GM18498 (cell line): ENCODE results near the gene PLEKHG2.

Experiments used
- ATAC-seq: cut with Tn5 transposase; IDR thresholded peaks from one replicate; pipeline ENCODE4 v1.9.1; 2021; ENCODE audit warnings: mild to moderate bottlenecking, moderate library complexity; ENCODE audit not compliant: unreplicated experiment

Gene PLEKHG2

GRCh38 chr19:39382991-39383828 is 29.3 kb upstream of the PLEKHG2 start:
- no peak for ATAC-seq

- no peak for ATAC-seq
Measured at GRCh38 chr19:39384839-39385568, 27.5 kb upstream of the PLEKHG2 start.

GRCh38 chr19:39385629-39386411 is 26.6 kb upstream of the PLEKHG2 start:
- no peak for ATAC-seq

GRCh38 chr19:39386557-39386956 is 25.9 kb upstream of the PLEKHG2 start:
- no peak for ATAC-seq

GRCh38 chr19:39388657-39389056 is 23.8 kb upstream of the PLEKHG2 start:
- ATAC-seq = no peak

GRCh38 chr19:39389631-39390414 is 22.6 kb upstream of the PLEKHG2 start:
- no peak for ATAC-seq

GRCh38 chr19:39390451-39390750 is 22.1 kb upstream of the PLEKHG2 start:
- ATAC-seq = no peak

GRCh38 chr19:39390751-39391437 is 21.6 kb upstream of the PLEKHG2 start, which contains the start of the genes MED29 and PAF1:
Gene MED29, plus strand, starts transcription at chr19:39391378. Its CDS starts 45 bp downstream, at chr19:39391423.
Gene PAF1, minus strand, starts transcription at chr19:39391106. Its CDS starts 242 bp downstream, at chr19:39390864.
- ATAC-seq = peak; percentile 92

- peak; percentile 35 for ATAC-seq
Measured at GRCh38 chr19:39397360-39398296, 14.8 kb upstream of the PLEKHG2 start.

- ATAC-seq = no peak
Measured at GRCh38 chr19:39398297-39398864, 14.1 kb upstream of the PLEKHG2 start.

GRCh38 chr19:39399668-39400050 is 12.8 kb upstream of the PLEKHG2 start:
- no peak for ATAC-seq

GRCh38 chr19:39400061-39400460 is 12.4 kb upstream of the PLEKHG2 start:
- ATAC-seq = no peak

- ATAC-seq = no peak
Measured at GRCh38 chr19:39401070-39401548, 11.4 kb upstream of the PLEKHG2 start.

GRCh38 chr19:39401549-39402345 is 10.7 kb upstream of the PLEKHG2 start:
- no peak for ATAC-seq

- ATAC-seq = peak; percentile 36
Measured at GRCh38 chr19:39402346-39403300, 9.8 kb upstream of the PLEKHG2 start.
